ENCODE measurements around the gene SYT1. TPM values are rescaled to one million over a fixed set of nuclear protein-coding genes. Genes with fewer than 3 reads are reported as not detected.

The SYT1 gene
- total and polyA plus RNA-seq, 4 donors = 38.0 to 113 (median 97.8) TPM

DNA sequence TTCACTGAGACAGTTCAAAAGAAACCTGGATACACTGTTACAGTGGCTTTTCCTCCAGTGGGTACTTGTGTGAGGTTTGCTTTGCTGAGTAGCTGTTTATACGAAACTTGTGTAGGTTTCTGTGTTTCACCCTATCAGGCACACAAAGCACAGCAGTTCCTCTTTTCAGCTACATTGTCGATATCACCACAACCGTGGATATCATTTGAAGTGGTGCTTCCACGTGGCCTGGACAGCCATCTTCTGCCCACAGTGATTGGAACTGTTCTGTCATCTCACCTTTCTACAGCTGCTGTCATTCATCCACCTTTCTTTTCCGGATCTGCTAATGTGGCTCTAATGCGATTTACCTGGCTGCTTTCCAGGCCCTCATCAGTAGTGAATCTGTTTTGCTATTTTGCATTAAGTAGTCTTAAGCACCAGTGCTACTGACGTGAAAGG lies 368.8 kb downstream of the SYT1 start:
- H3K36me3 ChIP-seq (ENCODE audit: control insufficient read depth, insufficient read depth, low read length) = no peaks in the 10 kb centered on the region
- WGBS (ENCODE audit: insufficient coverage) = 84% methylated on average over 4 of the region's 7 CpGs
- H3K27me3 ChIP-seq (ENCODE audit: control insufficient read depth, insufficient read depth, low read length) = no peaks in the 10 kb centered on the region
- H3K4me3 ChIP-seq (ENCODE audit: low read depth, low read length) = no peak overlapping the region
- peak in 2 of 6 donors; percentile 39 to 72 for DNase-seq (ENCODE audit: low read depth in 4 of 6, low spot score in 6 of 6)
- H3K27ac ChIP-seq (ENCODE audit: low read depth, low read length) = no peak overlapping the region
- H3K4me1 ChIP-seq (ENCODE audit: control insufficient read depth, insufficient read depth, low read length) = no peaks in the 10 kb centered on the region
- H3K9me3 ChIP-seq (ENCODE audit: control insufficient read depth, insufficient read depth, low read length) = no peaks in the 10 kb centered on the region

DNA sequence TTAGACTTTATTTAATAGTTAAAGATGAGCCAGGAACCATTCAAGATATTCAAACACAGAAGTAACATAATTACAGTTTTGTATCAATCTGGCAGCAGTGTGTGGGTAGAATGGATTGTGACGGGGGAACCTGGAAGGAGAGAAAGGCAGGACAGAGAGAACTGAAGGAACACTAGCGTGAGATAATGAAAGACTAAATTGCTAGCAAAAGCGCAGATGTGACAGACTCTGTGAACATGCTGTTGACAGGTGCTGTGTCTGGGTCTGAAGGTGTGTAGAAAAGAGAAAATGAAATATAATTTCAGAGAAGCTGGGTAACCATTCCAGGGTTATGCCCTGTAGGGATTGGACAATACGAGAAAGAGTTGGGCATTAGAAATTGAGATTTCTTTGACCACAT lies 372.3 kb downstream of the SYT1 start:
- no peaks in the 10 kb centered on the region for H3K36me3 ChIP-seq (ENCODE audit: control insufficient read depth, insufficient read depth, low read length)
- no peak overlapping the region for H3K27ac ChIP-seq (ENCODE audit: low read depth, low read length)
- H3K27me3 ChIP-seq (ENCODE audit: control insufficient read depth, insufficient read depth, low read length) = no peaks in the 10 kb centered on the region
- no peak for DNase-seq (ENCODE audit: low read depth in 4 of 6, low spot score in 6 of 6)
- 92% methylated on average over 3 of the region's 4 CpGs for WGBS (ENCODE audit: insufficient coverage)
- no peaks in the 10 kb centered on the region for H3K4me1 ChIP-seq (ENCODE audit: control insufficient read depth, insufficient read depth, low read length)
- H3K9me3 ChIP-seq (ENCODE audit: control insufficient read depth, insufficient read depth, low read length) = no peaks in the 10 kb centered on the region
- no peak overlapping the region for H3K4me3 ChIP-seq (ENCODE audit: low read depth, low read length)

DNA sequence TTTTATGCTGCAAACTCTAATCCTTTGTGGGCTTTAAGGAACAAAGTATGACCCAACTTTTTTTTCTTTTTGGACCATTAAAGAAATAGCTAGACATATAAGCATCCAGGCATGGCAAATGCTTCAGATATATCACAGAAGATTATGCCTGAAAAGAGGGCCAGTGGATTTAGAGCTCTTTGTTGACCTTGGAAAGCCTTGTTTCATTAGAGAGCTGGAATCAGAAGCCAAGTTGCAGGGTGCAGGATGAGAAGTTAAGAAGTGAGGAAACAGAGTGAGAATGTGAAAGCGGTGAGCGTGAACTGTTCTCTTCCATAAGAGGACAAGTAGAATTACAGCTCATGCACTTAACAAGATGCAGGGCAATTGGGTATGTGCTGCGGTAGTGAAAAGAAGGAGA lies 373.7 kb downstream of the SYT1 start:
- no CpG with 5 or more reads among the region's 3 CpGs for WGBS (ENCODE audit: insufficient coverage)
- Histone ChIP-seq H3K9me3 (ENCODE audit: control insufficient read depth, insufficient read depth, low read length) (no peaks in the 10 kb centered on the region), H3K27me3 (ENCODE audit: control insufficient read depth, insufficient read depth, low read length) (no peaks in the 10 kb centered on the region), H3K4me1 (ENCODE audit: control insufficient read depth, insufficient read depth, low read length) (no peaks in the 10 kb centered on the region), H3K27ac (ENCODE audit: low read depth, low read length) (no peak overlapping the region), H3K4me3 (ENCODE audit: low read depth, low read length) (no peak overlapping the region), H3K36me3 (ENCODE audit: control insufficient read depth, insufficient read depth, low read length) (no peaks in the 10 kb centered on the region)
- DNase-seq (ENCODE audit: low read depth in 4 of 6, low spot score in 6 of 6) = no peak

DNA sequence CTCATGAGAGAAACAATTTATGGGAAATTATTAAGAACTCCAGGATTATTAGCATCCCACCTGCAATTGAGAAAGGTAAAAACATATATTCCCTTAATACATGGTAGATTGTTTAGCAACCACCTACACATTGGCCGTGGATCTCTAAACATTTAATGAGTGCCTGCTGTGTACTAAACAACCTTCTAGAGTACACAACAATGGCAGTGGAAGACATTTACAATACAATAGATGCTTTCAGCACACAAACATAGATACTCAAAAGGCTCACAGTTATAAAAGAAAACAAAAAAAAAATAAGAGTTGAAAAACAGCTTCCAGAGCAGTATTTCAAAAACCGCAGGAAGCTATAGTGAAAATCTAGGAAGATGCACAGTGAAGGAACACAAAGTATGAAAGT lies 382.9 kb downstream of the SYT1 start:
- Histone ChIP-seq H3K36me3 (ENCODE audit: control insufficient read depth, insufficient read depth, low read length) (peaks cover 3% of the 10 kb centered on the region), H3K27ac (ENCODE audit: low read depth, low read length) (no peak overlapping the region), H3K27me3 (ENCODE audit: control insufficient read depth, insufficient read depth, low read length) (no peaks in the 10 kb centered on the region), H3K4me1 (ENCODE audit: control insufficient read depth, insufficient read depth, low read length) (no peaks in the 10 kb centered on the region), H3K4me3 (ENCODE audit: low read depth, low read length) (no peak overlapping the region), H3K9me3 (ENCODE audit: control insufficient read depth, insufficient read depth, low read length) (no peaks in the 10 kb centered on the region)
- DNase-seq (ENCODE audit: low read depth in 4 of 6, low spot score in 6 of 6) = no peak
- 100% methylated on average over 1 of the region's 2 CpGs for WGBS (ENCODE audit: insufficient coverage)

DNA sequence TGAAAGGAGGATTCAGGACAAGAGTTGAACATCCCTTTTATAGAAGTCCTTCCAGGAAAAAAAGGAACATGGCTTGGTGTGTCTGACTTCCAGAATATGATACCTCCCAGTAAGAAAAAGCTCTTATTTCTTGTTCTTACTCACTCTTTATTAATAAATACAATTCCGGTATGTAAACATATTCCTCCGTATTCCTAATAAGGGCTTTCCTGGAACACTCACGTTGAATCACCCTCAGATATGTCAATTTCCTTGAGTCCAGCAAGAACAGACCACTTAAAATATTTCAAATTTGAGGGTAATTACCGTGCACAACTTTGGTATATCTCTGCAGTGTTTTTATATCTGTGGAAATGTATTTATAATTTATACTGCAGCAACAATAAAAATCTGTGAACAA lies 385.6 kb downstream of the SYT1 start:
- no peak overlapping the region for H3K27ac ChIP-seq (ENCODE audit: low read depth, low read length)
- no peaks in the 10 kb centered on the region for H3K27me3 ChIP-seq (ENCODE audit: control insufficient read depth, insufficient read depth, low read length)
- no peak overlapping the region for H3K4me3 ChIP-seq (ENCODE audit: low read depth, low read length)
- no peaks in the 10 kb centered on the region for H3K4me1 ChIP-seq (ENCODE audit: control insufficient read depth, insufficient read depth, low read length)
- DNase-seq (ENCODE audit: low read depth in 4 of 6, low spot score in 6 of 6) = no peak
- no peaks in the 10 kb centered on the region for H3K9me3 ChIP-seq (ENCODE audit: control insufficient read depth, insufficient read depth, low read length)
- no peaks in the 10 kb centered on the region for H3K36me3 ChIP-seq (ENCODE audit: control insufficient read depth, insufficient read depth, low read length)
- no CpG with 5 or more reads among the region's 4 CpGs for WGBS (ENCODE audit: insufficient coverage)

DNA sequence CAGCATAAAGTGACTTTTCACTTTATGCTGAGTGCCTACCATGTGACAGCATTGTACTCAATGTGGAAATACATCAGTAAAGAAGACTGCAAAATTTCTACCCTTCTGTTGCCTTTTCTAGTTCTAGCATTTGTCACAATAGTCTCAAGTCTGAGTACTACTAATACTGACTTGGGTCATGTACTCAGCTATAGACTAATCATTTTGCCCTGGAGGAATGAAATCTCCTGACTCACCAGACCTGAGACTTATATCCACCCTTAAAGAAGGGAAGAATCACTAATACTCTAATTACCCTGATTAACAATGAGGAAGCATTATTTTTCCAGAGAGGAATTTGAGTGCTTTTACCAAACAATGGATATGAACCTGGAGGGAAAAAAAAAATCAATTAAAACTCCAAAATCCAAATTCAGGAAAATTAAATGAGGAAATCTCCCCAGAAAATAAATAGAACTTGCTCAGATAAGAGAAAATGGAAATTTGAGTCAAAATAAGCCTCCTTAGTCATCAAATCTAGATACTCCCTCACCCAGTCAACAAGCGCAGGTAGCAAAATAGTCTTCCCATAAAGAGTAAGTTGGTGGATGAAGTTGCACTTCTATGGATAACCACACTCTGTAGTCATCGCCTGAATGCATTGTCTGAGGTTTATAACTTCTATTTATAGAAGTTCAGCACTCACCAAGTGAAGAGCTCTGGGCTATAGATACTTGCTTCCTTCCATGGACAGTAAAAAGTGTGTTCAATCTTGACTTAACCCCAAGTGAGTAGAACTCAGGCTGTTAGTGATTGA lies 386.6 kb downstream of the SYT1 start:
- Histone ChIP-seq H3K27me3 (ENCODE audit: control insufficient read depth, insufficient read depth, low read length) (no peaks in the 10 kb centered on the region), H3K4me3 (ENCODE audit: low read depth, low read length) (no peak overlapping the region), H3K36me3 (ENCODE audit: control insufficient read depth, insufficient read depth, low read length) (no peaks in the 10 kb centered on the region), H3K27ac (ENCODE audit: low read depth, low read length) (no peak overlapping the region), H3K4me1 (ENCODE audit: control insufficient read depth, insufficient read depth, low read length) (no peaks in the 10 kb centered on the region), H3K9me3 (ENCODE audit: control insufficient read depth, insufficient read depth, low read length) (no peaks in the 10 kb centered on the region)
- no peak for DNase-seq (ENCODE audit: low read depth in 4 of 6, low spot score in 6 of 6)
- WGBS (ENCODE audit: insufficient coverage) = no CpG with 5 or more reads among the region's 2 CpGs

DNA sequence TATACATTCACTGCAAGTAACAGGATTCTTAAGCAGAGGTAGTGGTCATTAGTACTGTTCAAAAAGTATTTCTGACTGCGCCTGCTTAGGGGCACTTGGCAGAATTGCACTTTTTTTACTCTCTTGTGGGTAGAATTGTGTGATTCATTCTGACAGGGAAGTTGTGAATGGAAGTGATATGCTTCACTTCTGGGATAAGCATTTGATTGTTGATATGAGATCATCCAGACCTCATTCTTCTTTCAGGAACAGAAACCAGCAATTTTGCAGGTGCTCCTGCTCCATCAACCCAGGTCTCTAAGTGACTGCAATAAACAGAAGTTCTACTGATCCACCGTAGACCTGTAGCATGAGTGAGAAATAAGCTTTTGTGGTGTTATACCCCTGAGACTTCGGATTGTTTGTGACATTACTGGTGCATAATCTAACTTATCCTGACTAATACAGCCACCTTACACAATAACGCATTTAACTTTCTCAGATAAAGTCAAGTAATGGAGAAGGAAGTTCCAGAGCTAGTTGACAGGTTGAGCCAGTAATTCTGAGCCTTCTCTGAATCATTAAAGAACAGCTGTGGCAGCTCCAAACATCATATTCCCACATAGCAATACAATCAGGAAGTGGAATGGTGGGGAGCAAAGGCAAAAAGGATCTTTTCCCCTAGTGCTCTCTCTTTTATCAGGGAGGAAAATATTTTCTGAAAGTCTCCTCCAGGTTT lies 387.9 kb downstream of the SYT1 start:
- no peak overlapping the region for H3K27ac ChIP-seq (ENCODE audit: low read depth, low read length)
- H3K36me3 ChIP-seq (ENCODE audit: control insufficient read depth, insufficient read depth, low read length) = no peaks in the 10 kb centered on the region
- WGBS (ENCODE audit: insufficient coverage) = no CpG with 5 or more reads among the region's 4 CpGs
- no peak for DNase-seq (ENCODE audit: low read depth in 4 of 6, low spot score in 6 of 6)
- H3K4me3 ChIP-seq (ENCODE audit: low read depth, low read length) = no peak overlapping the region
- no peaks in the 10 kb centered on the region for H3K9me3 ChIP-seq (ENCODE audit: control insufficient read depth, insufficient read depth, low read length)
- no peaks in the 10 kb centered on the region for H3K4me1 ChIP-seq (ENCODE audit: control insufficient read depth, insufficient read depth, low read length)
- H3K27me3 ChIP-seq (ENCODE audit: control insufficient read depth, insufficient read depth, low read length) = no peaks in the 10 kb centered on the region

DNA sequence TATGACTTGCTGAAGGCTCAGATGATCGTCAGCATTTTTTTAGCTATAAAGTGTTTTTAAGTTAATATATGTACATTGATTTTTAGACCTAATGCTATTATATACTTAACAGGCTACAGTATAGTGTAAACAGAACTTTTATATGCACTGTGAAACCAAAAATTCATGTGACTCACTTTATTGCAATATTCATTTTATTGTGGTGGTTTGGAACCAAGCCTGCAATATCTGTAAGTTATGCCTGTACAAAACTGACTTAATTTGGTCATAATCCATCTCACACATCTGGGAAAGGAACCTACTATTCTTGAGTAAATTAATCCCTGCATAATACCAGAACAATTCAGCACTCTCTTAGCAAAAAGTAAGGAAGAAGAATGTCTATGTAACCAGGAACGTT lies 390.7 kb downstream of the SYT1 start:
- Histone ChIP-seq H3K4me3 (ENCODE audit: low read depth, low read length) (no peak overlapping the region), H3K9me3 (ENCODE audit: control insufficient read depth, insufficient read depth, low read length) (no peaks in the 10 kb centered on the region), H3K27ac (ENCODE audit: low read depth, low read length) (no peak overlapping the region), H3K4me1 (ENCODE audit: control insufficient read depth, insufficient read depth, low read length) (no peaks in the 10 kb centered on the region), H3K36me3 (ENCODE audit: control insufficient read depth, insufficient read depth, low read length) (no peaks in the 10 kb centered on the region), H3K27me3 (ENCODE audit: control insufficient read depth, insufficient read depth, low read length) (no peaks in the 10 kb centered on the region)
- peak in 1 of 6 donors; percentile 23 for DNase-seq (ENCODE audit: low read depth in 4 of 6, low spot score in 6 of 6)
- WGBS (ENCODE audit: insufficient coverage) = no CpG with 5 or more reads among the region's 2 CpGs

DNA sequence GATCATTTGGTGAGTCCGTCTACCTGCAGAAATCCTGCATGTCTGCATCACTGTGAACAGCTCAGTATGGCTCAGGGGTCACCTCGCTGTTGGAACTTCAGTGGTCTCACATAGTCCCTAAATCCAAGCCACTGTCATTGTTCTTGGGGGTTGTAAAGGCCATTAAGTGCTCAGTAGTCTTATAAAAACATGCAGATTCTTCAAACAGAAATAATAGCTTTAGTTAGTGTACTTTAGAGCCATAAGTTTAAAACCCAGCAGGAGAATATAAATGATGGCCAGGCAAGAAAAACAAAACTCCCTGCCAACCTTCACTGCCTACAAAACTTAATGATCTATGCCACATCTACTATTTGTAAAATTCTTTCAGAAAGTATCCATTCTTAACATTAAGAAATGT lies 396.3 kb downstream of the SYT1 start:
- no peak for DNase-seq (ENCODE audit: low read depth in 4 of 6, low spot score in 6 of 6)
- Histone ChIP-seq H3K36me3 (ENCODE audit: control insufficient read depth, insufficient read depth, low read length) (no peaks in the 10 kb centered on the region), H3K27me3 (ENCODE audit: control insufficient read depth, insufficient read depth, low read length) (no peaks in the 10 kb centered on the region), H3K27ac (ENCODE audit: low read depth, low read length) (no peak overlapping the region), H3K4me1 (ENCODE audit: control insufficient read depth, insufficient read depth, low read length) (no peaks in the 10 kb centered on the region), H3K4me3 (ENCODE audit: low read depth, low read length) (no peak overlapping the region), H3K9me3 (ENCODE audit: control insufficient read depth, insufficient read depth, low read length) (no peaks in the 10 kb centered on the region)
- WGBS (ENCODE audit: insufficient coverage) = 77% methylated on average over 2 of the region's 2 CpGs

DNA sequence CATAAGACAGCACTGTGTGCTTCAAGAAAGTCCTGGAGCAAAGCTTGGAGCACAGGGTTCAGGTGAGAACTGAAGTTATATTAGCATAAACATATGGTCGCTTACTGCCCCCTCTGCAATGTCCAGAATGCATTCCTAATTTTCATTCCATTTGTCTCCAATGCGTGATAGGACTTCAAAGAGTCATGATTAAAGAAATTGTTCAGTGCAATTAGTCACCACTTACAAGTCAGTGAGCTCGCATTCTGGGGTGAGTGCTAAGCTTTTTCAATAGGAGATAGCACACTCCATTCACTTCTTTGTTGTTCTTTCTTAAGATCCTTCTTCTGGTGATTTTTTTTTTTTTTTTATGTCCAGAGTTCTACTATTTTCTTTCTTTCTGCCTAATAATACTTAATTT lies 398.4 kb downstream of the SYT1 start:
- Histone ChIP-seq H3K4me1 (ENCODE audit: control insufficient read depth, insufficient read depth, low read length) (no peaks in the 10 kb centered on the region), H3K27me3 (ENCODE audit: control insufficient read depth, insufficient read depth, low read length) (no peaks in the 10 kb centered on the region), H3K9me3 (ENCODE audit: control insufficient read depth, insufficient read depth, low read length) (no peaks in the 10 kb centered on the region), H3K36me3 (ENCODE audit: control insufficient read depth, insufficient read depth, low read length) (no peaks in the 10 kb centered on the region), H3K27ac (ENCODE audit: low read depth, low read length) (no peak overlapping the region), H3K4me3 (ENCODE audit: low read depth, low read length) (no peak overlapping the region)
- no CpG with 5 or more reads among the region's 3 CpGs for WGBS (ENCODE audit: insufficient coverage)
- DNase-seq (ENCODE audit: low read depth in 4 of 6, low spot score in 6 of 6) = peak in 1 of 6 donors; percentile 13
